ENCODE results near the gene ASPM. TPM values are rescaled to one million over a fixed set of nuclear protein-coding genes. Genes with fewer than 3 reads are reported as not detected.
"Not testable (repeated sequence)": the region's sequence is repeated elsewhere in the genome, so short reads cannot be mapped to it uniquely, and the experiment has no call there.

Gene ASPM
- polyA plus RNA-seq, 1 donor (not counting 4 experiments of a cell fraction or from before 2014, with no cell fraction given): 10.0 TPM

DNA sequence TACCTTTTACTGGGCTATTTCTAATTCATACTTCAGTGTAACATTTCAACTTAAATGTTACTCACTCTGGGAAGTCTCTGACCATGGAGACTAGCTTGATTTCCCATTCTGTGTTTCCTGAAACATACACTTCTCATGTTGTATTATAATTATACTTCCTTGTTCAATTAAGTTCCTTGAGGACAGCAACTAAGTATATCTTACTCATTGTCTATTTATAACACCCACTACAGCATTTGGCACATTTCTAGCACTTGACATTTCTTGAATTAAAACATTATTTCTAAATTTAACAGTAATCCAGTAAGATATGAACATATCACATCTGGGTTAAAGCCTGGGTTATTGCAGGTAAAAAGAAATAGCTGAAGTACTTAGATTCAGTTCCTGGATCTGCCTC, 47.0 kb downstream of the ASPM start:
- Histone ChIP-seq H3K27ac (ENCODE audit: control insufficient read depth, insufficient read depth, low read length) (no peak overlapping the region), H2AFZ (ENCODE audit: control insufficient read depth, low read length) (no peak overlapping the region), H3K9ac (ENCODE audit: control insufficient read depth, extremely low read depth, insufficient read depth, low read length) (no peak overlapping the region), H3K4me3 (ENCODE audit: control insufficient read depth in 2 of 3, extremely low read depth in 1 of 3, insufficient read depth in 2 of 3, low read depth in 1 of 3, low read length in 3 of 3) (no peak overlapping the region), H4K20me1 (ENCODE audit: control insufficient read depth, extremely low read depth, insufficient read depth, low read length) (no peaks in the 10 kb centered on the region), H3K79me2 (ENCODE audit: control insufficient read depth, insufficient read depth, low read length) (no peaks in the 10 kb centered on the region), H3K4me2 (ENCODE audit: control insufficient read depth, extremely low read depth, insufficient read depth, low read depth, low read length) (no peak overlapping the region), H3K36me3 (ENCODE audit: control insufficient read depth in 2 of 2, extremely low read depth in 1 of 2, insufficient read depth in 2 of 2, low read length in 2 of 2) (peaks cover 0 to 3% of the 10 kb centered on the region in 2 experiments), H3K9me1 (ENCODE audit: control insufficient read depth, extremely low read depth, insufficient read depth, low read length) (no peaks in the 10 kb centered on the region), H3K9me3 (ENCODE audit: control insufficient read depth, low read depth, low read length) (no peaks in the 10 kb centered on the region), H3K27me3 (ENCODE audit: control insufficient read depth, extremely low read depth, insufficient read depth, low read length) (no peaks in the 10 kb centered on the region), H3K4me1 (ENCODE audit: control insufficient read depth, extremely low read depth, insufficient read depth, low read length) (no peaks in the 10 kb centered on the region)
- DNase-seq (ENCODE audit: low read depth, low spot score): no peak
- dilution Hi-C loops (cut with MboI; ENCODE audit: extremely low pct_ligation_motif_present, low sequenced_read_pairs): no loop called here
- no peak for TF ChIP-seq EZH2 (IDR thresholded peaks at IDR 0.05; ENCODE audit: low read length)
- TF ChIP-seq, protein P1, sequence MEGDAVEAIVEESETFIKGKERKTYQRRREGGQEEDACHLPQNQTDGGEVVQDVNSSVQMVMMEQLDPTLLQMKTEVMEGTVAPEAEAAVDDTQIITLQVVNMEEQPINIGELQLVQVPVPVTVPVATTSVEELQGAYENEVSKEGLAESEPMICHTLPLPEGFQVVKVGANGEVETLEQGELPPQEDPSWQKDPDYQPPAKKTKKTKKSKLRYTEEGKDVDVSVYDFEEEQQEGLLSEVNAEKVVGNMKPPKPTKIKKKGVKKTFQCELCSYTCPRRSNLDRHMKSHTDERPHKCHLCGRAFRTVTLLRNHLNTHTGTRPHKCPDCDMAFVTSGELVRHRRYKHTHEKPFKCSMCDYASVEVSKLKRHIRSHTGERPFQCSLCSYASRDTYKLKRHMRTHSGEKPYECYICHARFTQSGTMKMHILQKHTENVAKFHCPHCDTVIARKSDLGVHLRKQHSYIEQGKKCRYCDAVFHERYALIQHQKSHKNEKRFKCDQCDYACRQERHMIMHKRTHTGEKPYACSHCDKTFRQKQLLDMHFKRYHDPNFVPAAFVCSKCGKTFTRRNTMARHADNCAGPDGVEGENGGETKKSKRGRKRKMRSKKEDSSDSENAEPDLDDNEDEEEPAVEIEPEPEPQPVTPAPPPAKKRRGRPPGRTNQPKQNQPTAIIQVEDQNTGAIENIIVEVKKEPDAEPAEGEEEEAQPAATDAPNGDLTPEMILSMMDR (optimal IDR thresholded peaks at IDR 0.05 in 1 of 3, IDR thresholded peaks at IDR 0.05 in 1 of 3, conservative IDR thresholded peaks at IDR 0.05 in 1 of 3; ENCODE audit: extremely low read depth in 1 of 3, insufficient read depth in 2 of 3, low read length in 3 of 3): no peak
- no peak for FAIRE-seq

DNA sequence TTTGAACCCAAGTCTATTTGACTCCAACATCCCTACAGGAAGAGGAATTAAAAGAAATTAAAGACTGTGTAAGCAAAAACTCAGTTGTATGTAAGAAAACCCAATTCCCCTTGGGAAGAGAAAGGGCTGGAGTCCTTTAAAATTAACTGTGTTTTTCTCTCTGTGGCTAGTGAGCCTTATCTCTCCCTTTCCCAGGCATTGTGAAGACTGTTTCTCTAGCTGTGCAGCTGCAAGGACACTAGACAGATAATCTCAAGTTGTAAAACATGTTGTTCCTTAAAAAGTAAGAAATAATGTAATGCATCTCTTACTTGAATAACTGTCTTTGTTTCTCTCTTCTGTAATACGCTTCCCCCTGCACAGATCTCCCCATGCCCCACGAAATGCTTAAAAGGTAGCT, 49.5 kb downstream of the ASPM start:
- H3K4me3 ChIP-seq (ENCODE audit: control insufficient read depth in 2 of 3, extremely low read depth in 1 of 3, insufficient read depth in 2 of 3, low read depth in 1 of 3, low read length in 3 of 3); H3K4me2 ChIP-seq (ENCODE audit: control insufficient read depth, extremely low read depth, insufficient read depth, low read depth, low read length); FAIRE-seq; H3K9ac ChIP-seq (ENCODE audit: control insufficient read depth, extremely low read depth, insufficient read depth, low read length); DNase-seq (ENCODE audit: low read depth, low spot score); H3K4me1 ChIP-seq (ENCODE audit: control insufficient read depth, extremely low read depth, insufficient read depth, low read length); H3K9me3 ChIP-seq (ENCODE audit: control insufficient read depth, low read depth, low read length); H3K36me3 ChIP-seq (ENCODE audit: control insufficient read depth in 2 of 2, extremely low read depth in 1 of 2, insufficient read depth in 2 of 2, low read length in 2 of 2); H3K27me3 ChIP-seq (ENCODE audit: control insufficient read depth, extremely low read depth, insufficient read depth, low read length); dilution Hi-C loops (cut with MboI; ENCODE audit: extremely low pct_ligation_motif_present, low sequenced_read_pairs); H3K9me1 ChIP-seq (ENCODE audit: control insufficient read depth, extremely low read depth, insufficient read depth, low read length); H4K20me1 ChIP-seq (ENCODE audit: control insufficient read depth, extremely low read depth, insufficient read depth, low read length); H3K79me2 ChIP-seq (ENCODE audit: control insufficient read depth, insufficient read depth, low read length); H3K27ac ChIP-seq (ENCODE audit: control insufficient read depth, insufficient read depth, low read length); H2AFZ ChIP-seq (ENCODE audit: control insufficient read depth, low read length): not testable (repeated sequence)

DNA sequence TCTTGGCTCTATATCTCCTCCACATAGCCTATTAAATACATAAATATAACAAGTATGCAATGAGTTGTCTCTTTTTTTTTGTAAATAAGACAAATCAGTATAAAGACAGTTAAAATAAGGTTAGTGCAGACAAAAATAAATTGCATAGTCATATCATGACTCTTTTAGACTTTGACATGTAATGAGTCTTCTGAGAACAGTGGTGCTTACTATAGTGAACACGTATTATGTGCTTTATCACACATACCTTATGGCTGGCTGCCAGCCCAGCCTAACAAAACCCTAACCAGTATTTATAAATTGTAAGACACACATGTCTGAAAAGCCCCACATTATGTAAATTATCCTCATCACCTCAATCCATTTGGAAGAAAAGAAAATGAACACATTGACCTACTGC, 50.3 kb downstream of the ASPM start:
- H3K4me2 ChIP-seq (ENCODE audit: control insufficient read depth, extremely low read depth, insufficient read depth, low read depth, low read length): no peak overlapping the region
- H3K9me1 ChIP-seq (ENCODE audit: control insufficient read depth, extremely low read depth, insufficient read depth, low read length): no peaks in the 10 kb centered on the region
- H3K9ac ChIP-seq (ENCODE audit: control insufficient read depth, extremely low read depth, insufficient read depth, low read length): no peak overlapping the region
- H3K9me3 ChIP-seq (ENCODE audit: control insufficient read depth, low read depth, low read length): no peaks in the 10 kb centered on the region
- H3K27me3 ChIP-seq (ENCODE audit: control insufficient read depth, extremely low read depth, insufficient read depth, low read length): no peaks in the 10 kb centered on the region
- TF ChIP-seq, protein P1 (optimal IDR thresholded peaks at IDR 0.05 in 1 of 3, IDR thresholded peaks at IDR 0.05 in 1 of 3, conservative IDR thresholded peaks at IDR 0.05 in 1 of 3; ENCODE audit: extremely low read depth in 1 of 3, insufficient read depth in 2 of 3, low read length in 3 of 3): no peak
- no peak for TF ChIP-seq EZH2 (IDR thresholded peaks at IDR 0.05; ENCODE audit: low read length)
- H3K4me1 ChIP-seq (ENCODE audit: control insufficient read depth, extremely low read depth, insufficient read depth, low read length): no peaks in the 10 kb centered on the region
- no peak for FAIRE-seq
- H4K20me1 ChIP-seq (ENCODE audit: control insufficient read depth, extremely low read depth, insufficient read depth, low read length): no peaks in the 10 kb centered on the region
- H3K27ac ChIP-seq (ENCODE audit: control insufficient read depth, insufficient read depth, low read length): no peak overlapping the region
- no peak overlapping the region for H3K4me3 ChIP-seq (ENCODE audit: control insufficient read depth in 2 of 3, extremely low read depth in 1 of 3, insufficient read depth in 2 of 3, low read depth in 1 of 3, low read length in 3 of 3)
- no peak overlapping the region for H2AFZ ChIP-seq (ENCODE audit: control insufficient read depth, low read length)
- dilution Hi-C loops (cut with MboI; ENCODE audit: extremely low pct_ligation_motif_present, low sequenced_read_pairs): no loop called here
- no peaks in the 10 kb centered on the region for H3K79me2 ChIP-seq (ENCODE audit: control insufficient read depth, insufficient read depth, low read length)
- peaks cover 0 to 3% of the 10 kb centered on the region in 2 experiments for H3K36me3 ChIP-seq (ENCODE audit: control insufficient read depth in 2 of 2, extremely low read depth in 1 of 2, insufficient read depth in 2 of 2, low read length in 2 of 2)
- DNase-seq (ENCODE audit: low read depth, low spot score): no peak
